ENCODE data around the gene GCH1.

GCH1 gene

GRCh38 chr14:54830650-54831049, 72.0 kb downstream of the GCH1 start:
- no peak overlapping the region for H3K27ac ChIP-seq
- DNase-seq (ENCODE audit: low read depth, low spot score) = no peak

- DNase-seq (ENCODE audit: low read depth, low spot score) = no peak
- no peak overlapping the region for H3K27ac ChIP-seq
These were observed 73.0 kb downstream of the GCH1 start for GRCh38 chr14:54829486-54830224.

GRCh38 chr14:54828037-54828436, 74.6 kb downstream of the GCH1 start:
- DNase-seq (ENCODE audit: low read depth, low spot score) = no peak
- no peak overlapping the region for H3K27ac ChIP-seq

GRCh38 chr14:54823757-54824549, 78.7 kb downstream of the GCH1 start:
- no peak for DNase-seq (ENCODE audit: low read depth, low spot score)
- H3K27ac ChIP-seq = no peak overlapping the region

- no peak overlapping the region for H3K27ac ChIP-seq
These were observed 79.9 kb downstream of the GCH1 start for GRCh38 chr14:54822685-54823084.

DNA sequence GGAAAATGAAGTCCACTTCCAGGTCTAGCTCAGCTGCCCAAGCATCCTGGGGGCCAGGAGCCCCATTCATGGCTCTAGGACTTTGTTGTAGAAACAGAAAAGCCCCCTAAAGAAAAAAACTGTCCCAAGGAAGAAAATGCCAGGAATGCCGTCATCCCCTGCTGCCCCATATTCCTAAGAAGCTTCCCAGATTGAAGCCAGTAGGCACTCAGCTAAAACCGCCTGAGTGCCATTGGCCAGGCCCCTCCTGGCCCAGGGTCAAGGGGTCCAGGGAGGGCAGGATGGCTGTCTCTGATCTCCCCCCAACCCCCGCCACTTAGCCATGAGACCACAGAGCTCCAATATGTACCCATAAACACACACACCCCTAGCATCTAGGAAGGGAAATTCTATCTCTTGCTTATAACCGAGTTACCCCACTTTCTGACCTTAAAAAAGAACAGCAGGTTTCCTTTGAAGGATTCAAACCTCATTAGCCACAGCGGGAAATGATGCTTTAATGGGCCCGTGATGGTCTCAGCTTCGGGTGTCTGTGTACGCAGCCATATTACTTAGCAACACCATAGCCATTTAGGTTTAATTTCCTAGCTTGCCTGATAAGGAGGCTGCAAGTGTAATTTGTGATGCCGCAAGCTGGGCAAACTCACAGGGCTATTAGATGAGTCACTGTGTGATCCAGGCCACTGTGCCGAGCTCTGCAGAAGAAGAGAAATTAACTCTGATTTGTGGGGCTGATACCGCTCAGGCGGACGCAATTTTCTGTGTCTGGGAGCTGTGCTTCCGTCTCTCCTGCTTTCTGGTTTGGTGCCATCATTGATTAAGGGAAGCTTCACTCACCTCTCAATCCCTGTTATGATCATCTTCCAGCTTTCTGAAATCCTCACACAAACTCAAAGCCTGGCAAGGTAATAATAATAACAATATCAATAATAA, 84.2 kb downstream of the GCH1 start:
- no peak overlapping the region for H3K27ac ChIP-seq
- DNase-seq (ENCODE audit: low read depth, low spot score) = no peak

More at GRCh38 chr14:54822685-54823084, 79.9 kb downstream of the GCH1 start:
- no peak for DNase-seq (ENCODE audit: low read depth, low spot score)

- DNase-seq (ENCODE audit: low read depth, low spot score) = no peak
- no peak overlapping the region for H3K27ac ChIP-seq
These were observed 85.1 kb downstream of the GCH1 start for GRCh38 chr14:54817506-54817905.

GRCh38 chr14:54816450-54816849, 86.2 kb downstream of the GCH1 start:
- H3K27ac ChIP-seq = no peak overlapping the region
- DNase-seq (ENCODE audit: low read depth, low spot score) = no peak

DNA sequence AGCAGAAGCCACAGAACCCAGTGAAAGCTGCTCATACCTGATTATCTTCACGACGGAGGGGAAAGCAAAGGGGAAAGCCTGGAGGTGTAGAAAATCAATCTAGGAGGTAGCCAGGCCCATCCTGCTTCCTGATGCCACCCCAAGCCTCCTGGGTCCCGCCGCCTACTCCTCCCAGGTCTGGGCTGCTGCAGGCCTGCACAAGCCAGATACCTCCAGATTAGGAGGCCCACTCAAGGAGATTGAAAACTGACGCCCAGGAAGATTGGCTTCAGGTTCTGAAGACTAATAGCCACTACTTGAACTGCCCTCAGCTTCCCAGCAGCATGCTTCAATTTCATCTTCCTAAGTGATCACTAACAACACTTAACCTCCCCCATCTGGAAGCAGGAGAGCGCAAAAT, 87.1 kb downstream of the GCH1 start:
- no peak for DNase-seq (ENCODE audit: low read depth, low spot score)
- no peak overlapping the region for H3K27ac ChIP-seq

GRCh38 chr14:54815016-54815415, 87.6 kb downstream of the GCH1 start:
- no peak for DNase-seq (ENCODE audit: low read depth, low spot score)
- no peak overlapping the region for H3K27ac ChIP-seq

DNA sequence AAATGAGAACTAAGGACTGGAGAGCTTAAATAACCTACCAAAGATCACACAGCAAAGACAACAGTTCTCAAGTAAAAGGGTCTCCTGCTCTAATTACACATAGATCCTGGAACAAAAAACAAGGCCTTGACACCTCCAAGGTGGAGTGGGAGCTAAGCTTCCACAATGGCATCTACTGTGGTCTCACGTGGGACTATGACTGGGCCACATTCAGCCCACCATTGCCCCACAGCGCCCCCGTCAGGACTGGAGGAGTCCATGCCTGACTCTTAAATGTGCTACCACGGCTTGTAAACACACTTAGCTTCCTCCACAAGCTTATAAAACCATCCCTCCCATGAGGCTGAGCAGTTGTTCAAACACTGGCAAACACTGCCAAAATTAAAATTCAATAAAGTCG, 88.5 kb downstream of the GCH1 start:
- no peak for DNase-seq (ENCODE audit: low read depth, low spot score)
- no peak overlapping the region for H3K27ac ChIP-seq

GRCh38 chr14:54813081-54813480, 89.5 kb downstream of the GCH1 start:
- no peak overlapping the region for H3K27ac ChIP-seq
- peak; percentile 48 for DNase-seq (ENCODE audit: low read depth, low spot score)

GRCh38 chr14:54812617-54813016, 90.0 kb downstream of the GCH1 start:
- no peak for DNase-seq (ENCODE audit: low read depth, low spot score)
- H3K27ac ChIP-seq = no peak overlapping the region

DNA sequence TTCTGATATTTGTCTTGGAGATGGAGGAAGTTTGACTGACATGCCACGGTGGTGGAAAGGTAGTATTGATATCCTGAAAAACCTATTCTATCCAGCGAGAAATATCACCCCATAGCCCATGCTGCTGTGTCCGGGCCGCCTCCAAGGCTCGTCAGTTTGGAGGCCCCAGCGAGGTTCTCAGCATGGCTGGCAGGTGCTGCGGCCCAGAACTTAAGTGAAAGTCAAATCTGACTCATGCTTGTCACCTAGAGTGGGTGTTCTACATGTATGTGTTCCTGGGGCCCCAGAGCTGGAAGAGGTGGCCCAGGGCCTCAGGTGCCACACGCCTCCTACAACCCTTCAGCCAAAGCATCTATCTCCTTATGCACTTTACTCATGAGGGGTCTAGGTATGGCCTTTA, 92.9 kb downstream of the GCH1 start:
- no peak overlapping the region for H3K27ac ChIP-seq
- no peak for DNase-seq (ENCODE audit: low read depth, low spot score)

GRCh38 chr14:54808326-54809161, 94.1 kb downstream of the GCH1 start:
- H3K27ac ChIP-seq = no peak overlapping the region
- no peak for DNase-seq (ENCODE audit: low read depth, low spot score)

DNA sequence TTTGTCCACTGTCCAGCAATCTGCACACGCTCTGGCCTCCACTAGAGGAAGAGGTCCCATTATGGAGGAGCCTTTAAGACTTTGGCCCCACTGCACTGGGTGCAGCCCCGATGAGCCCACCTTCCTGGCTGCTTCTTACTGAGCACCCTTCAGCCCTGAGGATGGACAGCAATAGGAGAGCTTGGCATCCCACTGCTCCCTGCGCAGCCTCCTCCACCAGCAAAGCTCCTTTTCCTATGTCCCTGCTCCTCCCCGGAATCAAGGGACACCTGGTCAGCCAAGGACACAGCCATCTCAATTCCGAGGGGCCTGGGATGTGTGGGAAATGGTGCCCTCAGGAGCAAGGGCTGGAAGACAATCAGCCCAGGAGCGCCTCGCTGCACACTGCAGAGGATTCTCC, 94.7 kb downstream of the GCH1 start:
- DNase-seq (ENCODE audit: low read depth, low spot score) = no peak
- no peak overlapping the region for H3K27ac ChIP-seq

DNA sequence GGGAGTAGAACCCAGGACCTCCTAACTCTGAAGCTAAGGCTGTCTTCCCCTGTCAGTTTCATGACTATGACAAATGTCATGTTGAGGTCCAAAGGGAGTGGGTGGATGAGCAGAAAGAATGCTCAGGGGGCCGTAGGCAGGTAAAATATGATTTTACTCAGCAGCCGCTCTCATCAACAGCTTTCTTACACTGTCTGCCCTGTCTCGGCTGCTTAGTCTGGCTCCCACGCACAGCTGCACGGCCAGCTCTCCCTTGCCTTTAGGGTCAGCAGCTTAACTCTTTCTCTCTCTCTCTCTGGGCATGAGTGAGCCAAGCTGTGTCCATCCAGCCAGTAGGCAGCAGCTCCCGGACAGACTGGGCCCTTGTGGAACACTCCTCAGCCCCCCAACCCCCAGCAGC, 95.2 kb downstream of the GCH1 start:
- DNase-seq (ENCODE audit: low read depth, low spot score) = no peak
- no peak overlapping the region for H3K27ac ChIP-seq

- DNase-seq (ENCODE audit: low read depth, low spot score) = no peak
- no peak overlapping the region for H3K27ac ChIP-seq
These were observed 96.0 kb downstream of the GCH1 start for GRCh38 chr14:54806616-54807015.

DNA sequence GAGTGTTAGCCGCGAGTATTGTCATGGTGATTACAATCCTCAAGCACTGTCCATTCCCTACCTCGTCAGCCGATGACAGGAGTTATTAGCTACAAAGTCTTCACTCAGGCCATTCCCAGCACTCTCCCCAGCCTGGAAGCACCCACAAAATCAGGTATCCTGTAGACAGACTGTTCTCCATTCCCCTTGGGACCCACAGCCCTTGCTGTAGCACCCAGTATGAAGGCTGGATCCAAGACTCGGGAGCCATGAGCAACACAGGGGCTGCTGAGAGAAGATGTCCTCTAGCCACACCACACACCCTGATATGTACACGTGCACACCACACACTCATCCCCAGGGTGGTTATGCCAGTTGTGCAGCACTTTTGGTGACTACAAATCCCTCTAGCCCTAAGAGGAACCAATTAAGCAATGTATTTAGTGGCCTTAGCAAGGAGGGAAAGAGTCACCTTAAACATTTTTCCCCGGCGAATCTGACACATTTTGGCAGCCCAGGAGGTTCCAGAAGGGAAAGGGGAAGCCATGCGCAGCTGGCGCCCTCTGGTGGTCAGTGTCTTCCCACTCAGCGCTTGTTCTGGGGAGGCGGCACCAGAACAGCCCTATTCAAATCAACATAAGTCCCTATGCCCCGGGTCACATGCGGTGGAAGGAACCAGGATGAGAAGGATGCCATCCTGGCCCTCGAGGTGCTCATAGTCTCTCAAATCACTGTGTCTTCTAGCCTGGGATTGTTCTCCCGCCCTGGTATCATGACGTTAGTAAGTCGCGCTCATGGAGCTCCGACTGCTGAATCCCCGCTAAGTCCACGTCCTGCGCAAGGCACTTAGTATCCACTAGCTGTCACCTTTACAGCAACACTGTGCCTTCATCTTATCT, 96.9 kb downstream of the GCH1 start:
- H3K27ac ChIP-seq = no peak overlapping the region
- peak; percentile 18 for DNase-seq (ENCODE audit: low read depth, low spot score)
